Thyroid gland (tissue), 4 donors: ENCODE measurements around the gene TOGARAM2.

Source experiments
- POLR2A ChIP-seq, 2 donors: fragments of 450-650 bp; IDR thresholded peaks; one replicate each; pipeline ENCODE4 v1.6.1; 2017; ENCODE audit warnings: antibody characterized with exemption in 2 of 2, mild to moderate bottlenecking in 2 of 2, moderate library complexity in 1 of 2
- TF ChIP-seq, protein P1 (sequence below), 6 experiments: fragments of 200-600 bp in 3 of 6; fragments of 450-650 bp in 3 of 6; sonication (generic) in 3 of 6; IDR thresholded peaks; one replicate each; pipeline ENCODE4 v1.5.1; 2016 to 2019; ENCODE audit warnings: antibody characterized with exemption in 6 of 6, mild to moderate bottlenecking in 2 of 6, inconsistent platforms in 1 of 6, moderate library complexity in 1 of 6

DNA sequence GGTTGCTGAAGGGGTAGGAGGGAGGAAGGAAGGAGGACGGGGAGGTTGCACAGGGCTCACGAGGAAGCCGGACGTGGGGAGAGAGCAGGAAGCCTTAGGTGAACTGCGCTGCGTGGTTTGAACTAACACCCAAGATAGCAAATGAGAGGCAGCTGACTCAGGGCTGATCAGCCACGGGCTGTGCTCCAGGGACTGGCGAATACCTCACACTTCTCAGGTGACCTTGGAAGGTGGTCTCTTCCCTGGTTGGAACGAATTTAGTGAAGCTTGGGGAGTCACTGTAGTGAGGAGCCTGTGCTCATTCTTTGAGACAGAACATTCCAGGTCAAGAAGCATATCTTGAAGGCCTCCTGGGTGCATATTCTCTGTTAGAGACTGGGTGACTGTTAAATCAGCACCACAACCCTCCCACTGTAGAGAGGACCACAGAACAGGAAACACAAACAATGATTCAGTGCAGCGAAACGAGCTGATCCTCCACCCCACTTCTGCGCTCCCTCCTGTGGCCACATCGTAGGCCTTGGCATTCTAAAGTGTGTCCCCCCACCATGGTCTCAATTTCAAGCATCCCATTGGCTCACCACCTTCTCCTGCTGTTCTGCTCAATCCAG, 33.8 kb downstream of the TOGARAM2 start:
- TF ChIP-seq, protein P1, sequence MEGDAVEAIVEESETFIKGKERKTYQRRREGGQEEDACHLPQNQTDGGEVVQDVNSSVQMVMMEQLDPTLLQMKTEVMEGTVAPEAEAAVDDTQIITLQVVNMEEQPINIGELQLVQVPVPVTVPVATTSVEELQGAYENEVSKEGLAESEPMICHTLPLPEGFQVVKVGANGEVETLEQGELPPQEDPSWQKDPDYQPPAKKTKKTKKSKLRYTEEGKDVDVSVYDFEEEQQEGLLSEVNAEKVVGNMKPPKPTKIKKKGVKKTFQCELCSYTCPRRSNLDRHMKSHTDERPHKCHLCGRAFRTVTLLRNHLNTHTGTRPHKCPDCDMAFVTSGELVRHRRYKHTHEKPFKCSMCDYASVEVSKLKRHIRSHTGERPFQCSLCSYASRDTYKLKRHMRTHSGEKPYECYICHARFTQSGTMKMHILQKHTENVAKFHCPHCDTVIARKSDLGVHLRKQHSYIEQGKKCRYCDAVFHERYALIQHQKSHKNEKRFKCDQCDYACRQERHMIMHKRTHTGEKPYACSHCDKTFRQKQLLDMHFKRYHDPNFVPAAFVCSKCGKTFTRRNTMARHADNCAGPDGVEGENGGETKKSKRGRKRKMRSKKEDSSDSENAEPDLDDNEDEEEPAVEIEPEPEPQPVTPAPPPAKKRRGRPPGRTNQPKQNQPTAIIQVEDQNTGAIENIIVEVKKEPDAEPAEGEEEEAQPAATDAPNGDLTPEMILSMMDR (IDR thresholded peaks at IDR 0.05): no peak
- no peak for TF ChIP-seq POLR2A (IDR thresholded peaks at IDR 0.05)
